Naive thymus-derived CD4-positive, alpha-beta T cell (primary cell): ENCODE measurements around the gene SDCCAG8. TPM values are rescaled to one million over a fixed set of nuclear protein-coding genes. Genes with fewer than 3 reads are reported as not detected.

Experiments used
- ATAC-seq: fragments of 150-1000 bp; cut with Tn5 transposase; 2 replicates; pipeline ENCODE4 v1.10.0; 2021; ENCODE audit warnings: mild to moderate bottlenecking, moderate library complexity
- CTCF ChIA-PET: fragments of 350-600 bp; sonication (Branson Sonifier 250); formaldehyde crosslinking; loops from one replicate; lab custom pipeline; 2021; ENCODE audit warnings: antibody characterized with exemption; lab: Charles Lee
- POLR2A ChIA-PET: fragments of 350-600 bp; sonication (Branson Sonifier 250); formaldehyde crosslinking; loops from one replicate; lab custom pipeline; 2021; ENCODE audit warnings: antibody characterized with exemption, inconsistent platforms; lab: Charles Lee
- DNase-seq, 9 donors: peaks; one replicate each; pipeline versions ENCODE4 v3.0.0 to v3.0.0-alpha.2; 2020 to 2022; ENCODE audit warnings: mixed read lengths in 1 of 9
- H3K27ac ChIP-seq: one replicate; pipeline ENCODE4 v1.7.0; 2013; ENCODE audit warnings: mild to moderate bottlenecking, low read depth, low read length, moderate library complexity
- H3K27me3 ChIP-seq, 2 donors: one replicate each; pipeline ENCODE4 v1.7.0; 2013; ENCODE audit warnings: low read length in 2 of 2, mild to moderate bottlenecking in 2 of 2, moderate library complexity in 2 of 2; ENCODE audit not compliant: control insufficient read depth in 2 of 2, insufficient read depth in 2 of 2
- H3K36me3 ChIP-seq, 3 experiments: 1 replicate in 2 of 3; 2 replicates in 1 of 3; pipeline ENCODE4 v1.7.0; 2013; ENCODE audit warnings: low read length in 3 of 3, mild to moderate bottlenecking in 3 of 3, moderate library complexity in 1 of 3; ENCODE audit not compliant: insufficient read depth in 3 of 3, control insufficient read depth in 2 of 3
- H3K4me1 ChIP-seq, 2 donors: one replicate each; pipeline ENCODE4 v1.7.0; 2013; ENCODE audit warnings: low read length in 2 of 2, mild to moderate bottlenecking in 2 of 2, moderate library complexity in 1 of 2; ENCODE audit not compliant: control insufficient read depth in 2 of 2, insufficient read depth in 2 of 2
- H3K4me3 ChIP-seq: 2 replicates; pipeline ENCODE4 v1.7.0; 2013; ENCODE audit warnings: mild to moderate bottlenecking, low read length
- H3K9me3 ChIP-seq, 3 experiments: 1 replicate in 2 of 3; 2 replicates in 1 of 3; pipeline ENCODE4 v1.7.0; 2013; ENCODE audit warnings: low read length in 3 of 3; ENCODE audit not compliant: control insufficient read depth in 2 of 3
- H3K27ac Mint-ChIP-seq, 9 donors: one replicate each; pipeline ENCODE4 v1.8.0; 2020 to 2022; ENCODE audit warnings: mixed read lengths in 9 of 9, mild to moderate bottlenecking in 8 of 9, moderate library complexity in 5 of 9, inconsistent platforms in 2 of 9
- H3K27me3 Mint-ChIP-seq, 5 donors: one replicate each; pipeline ENCODE4 v1.8.0; 2021 to 2022; ENCODE audit warnings: mixed read lengths in 5 of 5, mild to moderate bottlenecking in 1 of 5
- H3K36me3 Mint-ChIP-seq, 5 donors: one replicate each; pipeline ENCODE4 v1.8.0; 2020 to 2022; ENCODE audit warnings: mixed read lengths in 5 of 5, mild to moderate bottlenecking in 3 of 5, inconsistent platforms in 1 of 5
- H3K4me1 Mint-ChIP-seq, 7 donors: one replicate each; pipeline ENCODE4 v1.8.0; 2020 to 2022; ENCODE audit warnings: mixed read lengths in 7 of 7, mild to moderate bottlenecking in 3 of 7, inconsistent platforms in 1 of 7
- H3K4me3 Mint-ChIP-seq, 10 donors: one replicate each; pipeline ENCODE4 v1.8.0; 2020 to 2022; ENCODE audit warnings: mild to moderate bottlenecking in 10 of 10, mixed read lengths in 10 of 10, moderate library complexity in 6 of 10, inconsistent platforms in 2 of 10
- H3K9me3 Mint-ChIP-seq, 11 donors: one replicate each; pipeline ENCODE4 v1.8.0; 2020 to 2022; ENCODE audit warnings: mixed read lengths in 11 of 11, mild to moderate bottlenecking in 4 of 11, inconsistent platforms in 1 of 11, moderate library complexity in 1 of 11
- intact Hi-C, 2 donors: fragments of 100-400 bp; cut with micrococcal nuclease; formaldehyde crosslinking; loops; one replicate each; pipeline ENCODE4 v1.15.1; 2023
- polyA plus RNA-seq, 2 donors: library from polyadenylated mRNA; unstranded; fragments of 300-500 nt; fragmentation: Illumina TruSeq; gene quantifications; one replicate each; pipeline ENCODE4 v1.2.3, GENCODE V29; 2021
- total RNA-seq, 6 experiments: library from RNA in 5 of 6; stranded (reverse) in 5 of 6; gene quantifications; 1 replicate in 5 of 6; 2 replicates in 1 of 6; pipeline ENCODE4 v1.2.3 and lab custom pipeline; 2021 to 2026

Gene SDCCAG8
- total and polyA plus RNA-seq, 7 experiments from 2014 or later = 26.0 to 45.2 (median 39.1) TPM

DNA sequence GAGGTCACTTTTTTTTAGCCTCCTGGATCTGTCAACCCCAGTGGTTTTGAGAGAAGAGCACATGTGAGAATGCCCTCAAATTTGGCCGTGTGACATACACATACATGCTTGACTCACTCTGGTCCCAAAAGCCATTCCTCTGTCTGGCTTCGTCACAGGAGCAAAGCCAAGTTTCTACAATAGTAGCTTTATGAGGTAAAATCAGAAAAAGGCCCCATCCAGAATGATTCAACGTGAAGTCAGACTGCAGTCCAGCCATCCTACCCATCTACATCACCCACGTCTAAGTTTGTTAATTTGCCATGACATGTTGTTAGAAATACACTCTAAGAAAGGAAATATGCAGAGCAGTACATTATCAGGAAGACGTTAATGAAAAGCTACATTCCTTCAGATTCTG lies 245.2 kb downstream of the SDCCAG8 start:
- ChIA-PET CTCF (no interaction called here), POLR2A (no interaction called here)
- Mint-ChIP-seq H3K4me1 (peaks cover 0 to 6% (median 3%) of the 10 kb centered on the region in 7 donors), H3K27me3 (no peaks in the 10 kb centered on the region), H3K36me3 (peaks cover 12 to 58% (median 39%) of the 10 kb centered on the region in 5 donors), H3K27ac (peak overlapping the region in 6 of 9 donors; percentile 0 to 69 (median 22)), H3K9me3 (no peaks in the 10 kb centered on the region), H3K4me3 (no peak overlapping the region)
- Histone ChIP-seq H3K4me1 (no peaks in the 10 kb centered on the region), H3K4me3 (no peak overlapping the region), H3K27ac (no peak overlapping the region), H3K27me3 (no peaks in the 10 kb centered on the region), H3K9me3 (no peaks in the 10 kb centered on the region), H3K36me3 (peaks cover 0 to 27% (median 0%) of the 10 kb centered on the region in 3 experiments)
- no peak for DNase-seq
- no peak for ATAC-seq
- intact Hi-C loops = loop anchor here in 1 of 2 donors (10.0 kb wide), 1 partner anchor 774 kb away; no protein-coding TSS in a partner anchor

DNA sequence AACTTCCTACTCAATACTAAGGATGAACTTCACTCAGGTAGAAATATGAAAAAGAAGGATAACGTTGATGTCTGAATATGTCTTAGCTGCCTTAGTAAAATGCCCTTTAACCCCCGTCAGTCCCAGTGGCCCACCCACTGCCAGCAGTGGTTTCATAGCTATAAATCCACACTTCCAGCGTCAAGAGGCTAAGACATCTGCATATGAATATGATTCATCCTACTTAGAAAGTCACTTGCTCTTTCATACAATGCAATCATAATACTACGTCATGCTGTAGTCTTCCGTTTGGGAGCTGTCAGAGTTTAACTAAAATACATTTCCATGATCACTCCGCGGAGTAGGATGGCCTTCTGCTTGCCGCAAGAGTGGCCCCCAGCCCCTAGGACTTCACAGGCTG lies 247.3 kb downstream of the SDCCAG8 start:
- POLR2A ChIA-PET = no interaction called here
- H3K27ac Mint-ChIP-seq = peak overlapping the region in 3 of 9 donors; percentile 61 to 78 (median 72)

DNA sequence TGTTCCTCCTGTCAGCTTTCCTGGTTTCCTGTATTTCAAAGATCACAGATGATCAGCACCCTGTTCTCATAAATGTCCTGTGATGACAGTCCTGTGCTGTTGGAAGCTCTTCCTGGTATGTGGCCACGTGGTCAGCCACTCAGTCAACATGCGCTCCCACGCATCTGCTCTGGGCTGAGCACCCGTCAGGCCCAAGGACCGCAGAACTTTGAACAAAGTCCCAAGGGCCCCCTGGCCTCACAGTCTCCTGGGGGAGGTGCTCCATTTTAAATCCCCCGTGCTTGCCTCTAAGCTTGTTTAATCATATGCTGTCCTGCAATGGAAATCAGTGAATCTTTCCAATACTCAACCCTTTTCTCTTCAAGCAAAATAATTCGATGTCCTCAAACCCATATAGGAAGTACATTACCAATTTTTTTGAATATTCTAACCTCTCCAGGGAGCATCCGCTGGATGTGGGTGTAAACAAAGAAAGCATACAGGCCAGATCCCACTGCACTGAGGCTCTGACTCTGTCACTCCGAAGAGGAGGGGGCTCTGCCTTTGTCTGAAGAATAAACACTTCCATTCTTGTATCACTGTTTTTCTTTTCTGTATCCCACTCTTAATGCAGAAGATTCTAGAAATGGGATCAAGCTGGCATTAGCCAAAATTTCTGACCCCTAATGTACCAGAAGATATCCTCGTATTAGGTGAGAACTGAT lies 250.3 kb downstream of the SDCCAG8 start:
- H3K36me3 Mint-ChIP-seq = peaks cover 13 to 51% (median 28%) of the 10 kb centered on the region in 5 donors
- H3K27me3 Mint-ChIP-seq = no peaks in the 10 kb centered on the region
- peaks cover 4 to 49% (median 37%) of the 10 kb centered on the region in 7 donors for H3K4me1 Mint-ChIP-seq
- H3K27ac ChIP-seq = no peak overlapping the region
- no peak overlapping the region for H3K4me3 ChIP-seq
- H3K27me3 ChIP-seq = no peaks in the 10 kb centered on the region
- POLR2A ChIA-PET = no interaction called here
- ATAC-seq (no peak), DNase-seq (no peak)
- H3K36me3 ChIP-seq = peaks cover 0 to 28% (median 0%) of the 10 kb centered on the region in 3 experiments
- peaks cover 0 to 1% (median 0%) of the 10 kb centered on the region in 11 donors for H3K9me3 Mint-ChIP-seq
- peak overlapping the region in 8 of 9 donors; percentile 28 to 84 (median 73) for H3K27ac Mint-ChIP-seq
- intact Hi-C loops = loop anchor here in 1 of 2 donors (10.0 kb wide), 1 partner anchor 769 kb away; no protein-coding TSS in a partner anchor
- peaks cover 4 to 13% of the 10 kb centered on the region in 2 donors for H3K4me1 ChIP-seq
- peak overlapping the region in 1 of 10 donors; percentile 11 for H3K4me3 Mint-ChIP-seq
- no peaks in the 10 kb centered on the region for H3K9me3 ChIP-seq
- CTCF ChIA-PET = no interaction called here

More for the DNA sequence above, 247.3 kb downstream of the SDCCAG8 start:
- intact Hi-C loops = loop anchor here in 1 of 2 donors (10.0 kb wide), 1 partner anchor 772 kb away; no protein-coding TSS in a partner anchor
- Mint-ChIP-seq H3K36me3 (peaks cover 12 to 45% (median 30%) of the 10 kb centered on the region in 5 donors), H3K9me3 (no peaks in the 10 kb centered on the region), H3K27me3 (no peaks in the 10 kb centered on the region), H3K4me3 (no peak overlapping the region), H3K4me1 (peaks cover 0 to 23% (median 15%) of the 10 kb centered on the region in 7 donors)
- H3K27ac ChIP-seq = no peak overlapping the region
- H3K4me1 ChIP-seq = peaks cover 4 to 6% of the 10 kb centered on the region in 2 donors
- CTCF ChIA-PET = no interaction called here
- DNase-seq = no peak
- no peaks in the 10 kb centered on the region for H3K9me3 ChIP-seq
- H3K36me3 ChIP-seq = peaks cover 0 to 28% (median 0%) of the 10 kb centered on the region in 3 experiments
- no peak for ATAC-seq
- H3K27me3 ChIP-seq = no peaks in the 10 kb centered on the region
- H3K4me3 ChIP-seq = no peak overlapping the region

DNA sequence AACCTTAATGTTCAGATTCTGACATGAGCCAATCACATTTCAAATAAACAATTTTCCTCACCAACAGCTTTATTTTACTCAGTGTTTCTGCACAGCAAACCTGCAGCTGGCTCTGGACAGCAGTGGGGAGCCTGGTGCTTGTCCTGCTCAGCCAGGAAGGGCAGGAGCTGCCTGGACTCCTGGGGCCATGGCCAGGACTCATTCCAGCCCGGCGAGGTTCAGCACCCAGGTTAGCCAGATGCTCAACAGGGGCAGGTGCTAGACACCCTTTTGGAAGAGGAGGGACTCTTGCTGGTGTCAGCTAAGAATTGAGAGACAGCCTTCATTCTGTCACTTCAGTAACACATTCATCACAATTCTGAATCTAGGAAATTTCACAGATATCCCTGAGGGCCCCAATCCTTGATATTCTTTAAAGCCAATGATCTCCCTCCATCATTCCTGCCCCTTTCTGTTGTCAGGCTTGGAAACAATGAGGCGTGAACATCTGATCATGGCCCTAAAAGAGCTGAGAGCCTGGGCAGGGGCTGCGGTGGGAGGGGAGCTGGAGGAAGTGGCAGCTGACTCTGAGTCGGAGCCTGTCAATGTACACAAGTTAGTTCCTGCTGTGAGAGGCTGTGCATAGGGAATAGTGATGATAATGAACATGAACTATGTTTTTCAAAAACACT lies 251.3 kb downstream of the SDCCAG8 start:
- DNase-seq (no peak), ATAC-seq (no peak)
- peaks cover 0 to 1% (median 0%) of the 10 kb centered on the region in 11 donors for H3K9me3 Mint-ChIP-seq
- H3K4me1 Mint-ChIP-seq = peaks cover 4 to 56% (median 42%) of the 10 kb centered on the region in 7 donors
- Histone ChIP-seq H3K27ac (no peak overlapping the region), H3K36me3 (peaks cover 0 to 36% (median 0%) of the 10 kb centered on the region in 3 experiments), H3K27me3 (no peaks in the 10 kb centered on the region), H3K4me1 (peaks cover 4 to 13% of the 10 kb centered on the region in 2 donors), H3K4me3 (no peak overlapping the region), H3K9me3 (no peaks in the 10 kb centered on the region)
- H3K4me3 Mint-ChIP-seq = peak overlapping the region in 2 of 10 donors; percentile 52 to 54
- peak overlapping the region in 8 of 9 donors; percentile 24 to 84 (median 78) for H3K27ac Mint-ChIP-seq
- H3K36me3 Mint-ChIP-seq = peaks cover 13 to 61% (median 36%) of the 10 kb centered on the region in 5 donors
- intact Hi-C loops = loop anchor here in 1 of 2 donors (10.0 kb wide), 1 partner anchor 768 kb away; no protein-coding TSS in a partner anchor
- ChIA-PET POLR2A (no interaction called here), CTCF (no interaction called here)
- H3K27me3 Mint-ChIP-seq = no peaks in the 10 kb centered on the region

DNA sequence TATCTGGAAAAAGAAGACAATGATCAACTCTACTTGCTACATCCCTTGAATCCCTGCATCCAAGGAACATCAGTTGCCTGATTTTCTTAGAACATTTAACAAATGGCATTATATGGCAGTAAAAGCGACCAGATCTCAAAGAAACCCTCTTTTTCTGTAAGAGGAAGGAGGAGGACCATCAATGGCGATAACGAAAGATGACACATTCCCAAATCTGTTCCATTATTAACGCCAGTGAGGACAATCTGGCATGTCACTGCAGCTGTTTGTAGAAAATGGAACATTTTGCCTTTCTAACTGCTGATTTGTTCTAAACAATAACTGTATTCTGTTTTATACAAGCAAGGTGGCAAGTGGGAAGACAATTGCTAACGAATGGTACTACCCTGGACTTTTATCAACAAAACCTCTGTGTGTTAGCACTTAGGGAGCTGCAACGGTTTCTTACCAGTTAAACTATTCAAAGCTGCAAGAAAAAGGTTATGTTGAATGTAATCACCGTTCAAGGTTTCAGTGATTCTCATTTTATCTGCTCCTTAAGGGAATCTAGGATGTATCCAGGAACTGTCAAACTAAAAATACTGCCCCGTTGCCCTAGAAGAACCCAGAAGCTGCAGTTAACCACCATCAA lies 251.9 kb downstream of the SDCCAG8 start:
- ATAC-seq (peak; percentile 3), DNase-seq (no peak)
- no peaks in the 10 kb centered on the region for H3K27me3 ChIP-seq
- H3K9me3 ChIP-seq = no peaks in the 10 kb centered on the region
- H3K36me3 ChIP-seq = peaks cover 0 to 37% (median 0%) of the 10 kb centered on the region in 3 experiments
- H3K27ac ChIP-seq = no peak overlapping the region
- peaks cover 14 to 60% (median 34%) of the 10 kb centered on the region in 5 donors for H3K36me3 Mint-ChIP-seq
- H3K27me3 Mint-ChIP-seq = no peaks in the 10 kb centered on the region
- H3K4me3 ChIP-seq = no peak overlapping the region
- ChIA-PET CTCF (no interaction called here), POLR2A (no interaction called here)
- H3K4me3 Mint-ChIP-seq = peak overlapping the region in 7 of 10 donors; percentile 52 to 77 (median 63)
- H3K27ac Mint-ChIP-seq = peak overlapping the region in 8 of 9 donors; percentile 65 to 89 (median 81)
- H3K4me1 ChIP-seq = peaks cover 4 to 13% of the 10 kb centered on the region in 2 donors
- H3K4me1 Mint-ChIP-seq = peaks cover 4 to 56% (median 42%) of the 10 kb centered on the region in 7 donors
- peaks cover 0 to 1% (median 0%) of the 10 kb centered on the region in 11 donors for H3K9me3 Mint-ChIP-seq
- intact Hi-C loops = loop anchor here in 1 of 2 donors (10.0 kb wide), 1 partner anchor 767 kb away; no protein-coding TSS in a partner anchor

DNA sequence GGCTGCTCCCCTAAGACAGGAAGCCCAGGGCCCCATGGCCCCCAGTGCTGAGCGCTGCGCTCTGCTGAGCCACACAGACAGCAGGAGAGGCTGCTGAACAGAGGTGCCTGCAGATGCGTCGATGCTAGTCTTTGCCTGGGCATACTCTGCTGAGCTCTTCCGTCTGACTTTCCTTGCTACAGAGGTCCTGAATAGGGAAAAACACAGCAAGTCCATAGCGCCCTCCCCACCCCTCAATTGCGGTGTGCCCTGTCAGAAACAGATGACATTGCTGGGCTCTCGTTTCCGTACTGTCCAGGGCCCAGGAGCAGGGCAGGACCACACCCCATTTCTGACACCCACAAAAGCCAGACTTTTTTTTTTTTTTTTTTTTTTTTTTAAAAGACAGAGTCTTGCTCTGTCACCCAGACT lies 252.5 kb downstream of the SDCCAG8 start:
- Histone ChIP-seq H3K4me3 (no peak overlapping the region), H3K36me3 (peaks cover 0 to 37% (median 0%) of the 10 kb centered on the region in 3 experiments), H3K27ac (no peak overlapping the region), H3K9me3 (no peaks in the 10 kb centered on the region), H3K4me1 (peaks cover 4 to 13% of the 10 kb centered on the region in 2 donors), H3K27me3 (no peaks in the 10 kb centered on the region)
- Mint-ChIP-seq H3K4me3 (peak overlapping the region in 9 of 10 donors; percentile 23 to 77 (median 63)), H3K9me3 (peaks cover 0 to 1% (median 0%) of the 10 kb centered on the region in 11 donors), H3K27me3 (no peaks in the 10 kb centered on the region), H3K36me3 (peaks cover 14 to 59% (median 32%) of the 10 kb centered on the region in 5 donors), H3K4me1 (peaks cover 4 to 56% (median 42%) of the 10 kb centered on the region in 7 donors), H3K27ac (peak overlapping the region in 8 of 9 donors; percentile 65 to 89 (median 80))
- ATAC-seq (peak; percentile 94), DNase-seq (peak in 6 of 9 donors; percentile 30 to 58 (median 48))
- POLR2A ChIA-PET = no interaction called here
- CTCF ChIA-PET = interaction anchor here (0.6 kb wide), 1 partner anchor 133 kb away, joined by 3 read pairs; no protein-coding TSS in a partner anchor
- intact Hi-C loops = loop anchor here in 1 of 2 donors (10.0 kb wide), 1 partner anchor 766 kb away; no protein-coding TSS in a partner anchor
